22Rv1 (cell line): ENCODE data around the gene PARN.
"Not testable (repeated sequence)": the region's sequence is repeated elsewhere in the genome, so short reads cannot be mapped to it uniquely, and the experiment has no call there.

Source experiments
- ZFX ChIP-seq: fragments of 450-650 bp; IDR thresholded peaks from 2 replicates; pipeline ENCODE4 v1.6.1; 2017; ENCODE audit warnings: antibody characterized with exemption, borderline replicate concordance
- TF ChIP-seq, protein P1 (sequence below): fragments of 450-650 bp; IDR thresholded peaks from 2 replicates; pipeline ENCODE4 v1.5.1; 2017; ENCODE audit warnings: mild to moderate bottlenecking

DNA sequence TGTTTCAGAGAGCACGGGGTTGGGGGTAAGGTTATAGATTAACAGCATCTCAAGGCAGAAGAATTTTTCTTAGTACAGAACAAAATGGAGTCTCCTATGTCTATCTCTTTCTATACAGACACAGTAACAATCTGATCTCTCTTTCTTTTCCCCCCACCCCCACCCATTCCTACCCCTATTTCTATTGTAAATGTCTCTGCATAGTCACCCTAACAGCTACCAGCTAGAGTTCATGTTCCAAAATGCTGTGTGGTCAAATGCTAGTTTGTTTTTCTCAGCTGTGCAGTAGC is 6.8 kb upstream of the PARN start:
- TF ChIP-seq, protein P1, sequence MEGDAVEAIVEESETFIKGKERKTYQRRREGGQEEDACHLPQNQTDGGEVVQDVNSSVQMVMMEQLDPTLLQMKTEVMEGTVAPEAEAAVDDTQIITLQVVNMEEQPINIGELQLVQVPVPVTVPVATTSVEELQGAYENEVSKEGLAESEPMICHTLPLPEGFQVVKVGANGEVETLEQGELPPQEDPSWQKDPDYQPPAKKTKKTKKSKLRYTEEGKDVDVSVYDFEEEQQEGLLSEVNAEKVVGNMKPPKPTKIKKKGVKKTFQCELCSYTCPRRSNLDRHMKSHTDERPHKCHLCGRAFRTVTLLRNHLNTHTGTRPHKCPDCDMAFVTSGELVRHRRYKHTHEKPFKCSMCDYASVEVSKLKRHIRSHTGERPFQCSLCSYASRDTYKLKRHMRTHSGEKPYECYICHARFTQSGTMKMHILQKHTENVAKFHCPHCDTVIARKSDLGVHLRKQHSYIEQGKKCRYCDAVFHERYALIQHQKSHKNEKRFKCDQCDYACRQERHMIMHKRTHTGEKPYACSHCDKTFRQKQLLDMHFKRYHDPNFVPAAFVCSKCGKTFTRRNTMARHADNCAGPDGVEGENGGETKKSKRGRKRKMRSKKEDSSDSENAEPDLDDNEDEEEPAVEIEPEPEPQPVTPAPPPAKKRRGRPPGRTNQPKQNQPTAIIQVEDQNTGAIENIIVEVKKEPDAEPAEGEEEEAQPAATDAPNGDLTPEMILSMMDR: not testable (repeated sequence)
- TF ChIP-seq ZFX: not testable (repeated sequence)
